ENCODE results near the gene ADRA2C.
"Not testable (repeated sequence)": the region's sequence is repeated elsewhere in the genome, so short reads cannot be mapped to it uniquely, and the experiment has no call there.

The ADRA2C gene

GRCh38 chr4:3810796-3811485 lies 44.8 kb downstream of the ADRA2C start:
- no peak for DNase-seq (ENCODE audit: low read depth)
- no peak for TF ChIP-seq CTCF (conservative IDR thresholded peaks at IDR 0.05; ENCODE audit: low read depth, low read length)
- H3K4me3 ChIP-seq (ENCODE audit: low read length), result no peak overlapping the region

- no peak for DNase-seq (ENCODE audit: low read depth)
- TF ChIP-seq CTCF (conservative IDR thresholded peaks at IDR 0.05; ENCODE audit: low read depth, low read length), result no peak
- H3K4me3 ChIP-seq (ENCODE audit: low read length), result no peak overlapping the region
Measured at GRCh38 chr4:3811621-3812020, 45.4 kb downstream of the ADRA2C start.

- DNase-seq (ENCODE audit: low read depth), result no peak
- TF ChIP-seq CTCF (conservative IDR thresholded peaks at IDR 0.05; ENCODE audit: low read depth, low read length), result no peak
- H3K4me3 ChIP-seq (ENCODE audit: low read length), result no peak overlapping the region
Measured at GRCh38 chr4:3812211-3812934, 46.2 kb downstream of the ADRA2C start.

GRCh38 chr4:3813151-3814052 lies 47.2 kb downstream of the ADRA2C start:
- no peak for TF ChIP-seq CTCF (conservative IDR thresholded peaks at IDR 0.05; ENCODE audit: low read depth, low read length)
- H3K4me3 ChIP-seq (ENCODE audit: low read length), result no peak overlapping the region
- no peak for DNase-seq (ENCODE audit: low read depth)

- DNase-seq (ENCODE audit: low read depth), result no peak
- TF ChIP-seq CTCF (conservative IDR thresholded peaks at IDR 0.05; ENCODE audit: low read depth, low read length), result no peak
Measured at GRCh38 chr4:3814053-3814570, 47.9 kb downstream of the ADRA2C start.

GRCh38 chr4:3814838-3815237 lies 48.7 kb downstream of the ADRA2C start:
- H3K4me3 ChIP-seq (ENCODE audit: low read length); DNase-seq (ENCODE audit: low read depth): not testable (repeated sequence)

More at GRCh38 chr4:3814053-3814570, 47.9 kb downstream of the ADRA2C start:
- no peak overlapping the region for H3K4me3 ChIP-seq (ENCODE audit: low read length)

GRCh38 chr4:3816256-3816825 lies 50.2 kb downstream of the ADRA2C start:
- H3K4me3 ChIP-seq (ENCODE audit: low read length), result no peak overlapping the region
- no peak for TF ChIP-seq CTCF (conservative IDR thresholded peaks at IDR 0.05; ENCODE audit: low read depth, low read length)
- no peak for DNase-seq (ENCODE audit: low read depth)

Data from retinal pigment epithelial cell (primary cell).